ENCODE results near the gene CRYBG2.

GRCh38 chr1:26324550-26324949, 29.4 kb downstream of the CRYBG2 start:
- no peak for TF ChIP-seq CTCF (IDR thresholded peaks at IDR 0.05)
- TF ChIP-seq POLR2A (IDR thresholded peaks at IDR 0.05): no peak

All from Peyer's patch (tissue), 4 donors.